K562 (cell line): ENCODE results near the gene LRP6.

ENCODE experiments used
- CEBPB ChIP-seq: fragments of 450-650 bp; IDR thresholded peaks from 2 replicates; pipeline ENCODE4 v1.6.1; 2016; ENCODE audit warnings: missing genetic modification characterization, missing compliant biosample characterization
- NFRKB ChIP-seq: fragments of 450-650 bp; IDR thresholded peaks from 2 replicates; pipeline ENCODE4 v1.6.1; 2016; ENCODE audit warnings: low read depth
- POLR2A ChIP-seq: fragments of 450-650 bp; conservative IDR thresholded peaks from 2 replicates; pipeline ENCODE4 v1.6.1; 2016
- ZFP30 ChIP-seq: fragments of 250-450 bp; sonication (Bioruptor Pico); IDR thresholded peaks from 2 replicates; pipeline ENCODE4 v1.8.0; 2022; ENCODE audit warnings: moderate library complexity, mild to moderate bottlenecking, inconsistent platforms, borderline replicate concordance
- ZNF444 ChIP-seq: fragments of 250-450 bp; sonication (Bioruptor Pico); IDR thresholded peaks from 2 replicates; pipeline ENCODE4 v1.4.0; 2020; ENCODE audit warnings: mild to moderate bottlenecking, moderate library complexity
- TF ChIP-seq, protein P1 (sequence below): fragments of 250-450 bp; sonication (Bioruptor Pico); IDR thresholded peaks from 2 replicates; pipeline ENCODE4 v1.8.0; 2021; ENCODE audit warnings: mild to moderate bottlenecking, moderate library complexity
- TF ChIP-seq, protein P2 (sequence below): fragments of 450-650 bp; IDR thresholded peaks from 2 replicates; pipeline ENCODE4 v1.6.1; 2016; ENCODE audit warnings: missing biosample characterization, missing genetic modification characterization

DNA sequence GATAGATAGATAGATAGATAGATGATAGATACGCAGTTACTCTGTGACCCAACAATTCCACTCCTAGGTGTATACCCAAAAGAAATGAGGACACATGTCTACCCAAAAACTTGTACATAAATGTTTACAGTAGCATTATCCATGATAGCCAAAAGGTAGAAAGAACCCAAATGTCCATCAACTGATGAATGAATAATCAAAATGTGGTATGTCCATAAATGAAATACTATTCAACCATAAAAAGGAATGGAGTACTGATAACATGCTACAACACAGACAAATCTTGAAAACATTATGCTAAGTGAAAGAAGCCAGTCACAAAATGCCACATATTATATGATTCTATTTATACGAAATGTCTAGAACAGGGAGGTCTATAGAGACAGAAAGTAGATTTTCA, 36.1 kb upstream of the LRP6 start:
- TF ChIP-seq ZFP30 (CRISPR knock-in tag): no peak
- TF ChIP-seq, protein P1, sequence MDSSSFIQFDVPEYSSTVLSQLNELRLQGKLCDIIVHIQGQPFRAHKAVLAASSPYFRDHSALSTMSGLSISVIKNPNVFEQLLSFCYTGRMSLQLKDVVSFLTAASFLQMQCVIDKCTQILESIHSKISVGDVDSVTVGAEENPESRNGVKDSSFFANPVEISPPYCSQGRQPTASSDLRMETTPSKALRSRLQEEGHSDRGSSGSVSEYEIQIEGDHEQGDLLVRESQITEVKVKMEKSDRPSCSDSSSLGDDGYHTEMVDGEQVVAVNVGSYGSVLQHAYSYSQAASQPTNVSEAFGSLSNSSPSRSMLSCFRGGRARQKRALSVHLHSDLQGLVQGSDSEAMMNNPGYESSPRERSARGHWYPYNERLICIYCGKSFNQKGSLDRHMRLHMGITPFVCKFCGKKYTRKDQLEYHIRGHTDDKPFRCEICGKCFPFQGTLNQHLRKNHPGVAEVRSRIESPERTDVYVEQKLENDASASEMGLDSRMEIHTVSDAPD (CRISPR knock-in tag): no peak
- no peak for TF ChIP-seq POLR2A
- TF ChIP-seq, protein P2, sequence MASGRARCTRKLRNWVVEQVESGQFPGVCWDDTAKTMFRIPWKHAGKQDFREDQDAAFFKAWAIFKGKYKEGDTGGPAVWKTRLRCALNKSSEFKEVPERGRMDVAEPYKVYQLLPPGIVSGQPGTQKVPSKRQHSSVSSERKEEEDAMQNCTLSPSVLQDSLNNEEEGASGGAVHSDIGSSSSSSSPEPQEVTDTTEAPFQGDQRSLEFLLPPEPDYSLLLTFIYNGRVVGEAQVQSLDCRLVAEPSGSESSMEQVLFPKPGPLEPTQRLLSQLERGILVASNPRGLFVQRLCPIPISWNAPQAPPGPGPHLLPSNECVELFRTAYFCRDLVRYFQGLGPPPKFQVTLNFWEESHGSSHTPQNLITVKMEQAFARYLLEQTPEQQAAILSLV (tag): no peak
- TF ChIP-seq ZNF444: no peak
- no peak for TF ChIP-seq NFRKB
- no peak for TF ChIP-seq CEBPB (tag)
